HEK293 (cell line): Measurements from ENCODE around the gene CENPO.

ENCODE experiments used
- CTCF ChIP-seq: fragments of 450-650 bp; formaldehyde crosslinking; IDR thresholded peaks from 2 replicates; pipeline ENCODE4 v1.5.1; 2016; ENCODE audit warnings: missing biosample characterization, missing genetic modification characterization
- ZBTB49 ChIP-seq: fragments of 450-650 bp; formaldehyde crosslinking; IDR thresholded peaks from 2 replicates; pipeline ENCODE4 v1.5.1; 2016; ENCODE audit warnings: missing biosample characterization, missing genetic modification characterization, low read depth
- ZSCAN30 ChIP-seq: fragments of 450-650 bp; IDR thresholded peaks from 2 replicates; pipeline ENCODE4 v1.5.1; 2018; ENCODE audit warnings: missing biosample characterization, mild to moderate bottlenecking, missing genetic modification characterization, moderate library complexity

GRCh38 chr2:24871852-24872333 is 78.7 kb downstream of the CENPO start:
- TF ChIP-seq CTCF (tag by site-specific recombination) (no peak), ZSCAN30 (tag by site-specific recombination) (no peak), ZBTB49 (no peak)
